WTC11 (cell line): Measurements from ENCODE around the gene LDLRAD2. TPM values are rescaled to one million over a fixed set of nuclear protein-coding genes. Genes with fewer than 3 reads are reported as not detected.
"Not testable (repeated sequence)": the region's sequence is repeated elsewhere in the genome, so short reads cannot be mapped to it uniquely, and the experiment has no call there.

Experiments
- ATAC-seq: fragments of 200-7000 bp; cut with Tn5 transposase; 2 replicates; pipeline ENCODE4 v1.10.0; 2021; ENCODE audit warnings: mild to moderate bottlenecking, moderate library complexity
- CTCF ChIA-PET: fragments of 300-600 bp; sonication (Branson Sonifier 250); formaldehyde crosslinking; loops from one replicate; lab custom pipeline; 2021; ENCODE audit warnings: antibody characterized with exemption; lab: Charles Lee
- POLR2A ChIA-PET: fragments of 350-600 bp; sonication (Branson Sonifier 250); formaldehyde crosslinking; loops from one replicate; lab custom pipeline; 2021; ENCODE audit warnings: antibody characterized with exemption; lab: Charles Lee
- DNase-seq: peaks from one replicate; pipeline ENCODE4 v3.0.0; 2021; ENCODE audit warnings: low spot score
- H3K27ac Mint-ChIP-seq: 2 replicates; pipeline ENCODE4 v1.8.0; 2021; ENCODE audit warnings: mixed read lengths
- H3K27me3 Mint-ChIP-seq: 2 replicates; pipeline ENCODE4 v1.8.0; 2021; ENCODE audit warnings: low read depth, mild to moderate bottlenecking, moderate library complexity, mixed read lengths
- H3K36me3 Mint-ChIP-seq: 2 replicates; pipeline ENCODE4 v1.8.0; 2021; ENCODE audit warnings: mixed read lengths
- H3K4me1 Mint-ChIP-seq: 2 replicates; pipeline ENCODE4 v1.8.0; 2022; ENCODE audit warnings: mixed read lengths
- H3K4me3 Mint-ChIP-seq: 2 replicates; pipeline ENCODE4 v1.8.0; 2021; ENCODE audit warnings: mild to moderate bottlenecking, moderate library complexity, mixed read lengths
- H3K9me3 Mint-ChIP-seq: 2 replicates; pipeline ENCODE4 v1.8.0; 2021; ENCODE audit warnings: mixed read lengths
- AFF4 ChIP-seq: sonication (generic); formaldehyde crosslinking; IDR thresholded peaks from 2 replicates; pipeline ENCODE4 v1.8.1; 2023; ENCODE audit warnings: mild to moderate bottlenecking, missing genetic modification reagents, borderline replicate concordance
- ARID4B ChIP-seq: sonication (generic); formaldehyde crosslinking; IDR thresholded peaks from 2 replicates; pipeline ENCODE4 v1.8.0; 2023; ENCODE audit warnings: missing genetic modification reagents, mild to moderate bottlenecking, borderline replicate concordance
- E2F4 ChIP-seq: sonication (generic); formaldehyde crosslinking; IDR thresholded peaks from 2 replicates; pipeline ENCODE4 v1.8.1; 2022; ENCODE audit warnings: low read depth, mild to moderate bottlenecking, moderate library complexity, missing genetic modification reagents, borderline replicate concordance
- ETV6 ChIP-seq: sonication (generic); formaldehyde crosslinking; IDR thresholded peaks from 2 replicates; pipeline ENCODE4 v1.8.1; 2022; ENCODE audit warnings: mild to moderate bottlenecking, missing genetic modification reagents
- FOXK1 ChIP-seq: sonication (generic); formaldehyde crosslinking; IDR thresholded peaks from 2 replicates; pipeline ENCODE4 v1.8.0; 2022; ENCODE audit warnings: mild to moderate bottlenecking, moderate library complexity, missing genetic modification reagents
- FOXP4 ChIP-seq: sonication (generic); formaldehyde crosslinking; IDR thresholded peaks from 2 replicates; pipeline ENCODE4 v1.8.0; 2022; ENCODE audit warnings: mild to moderate bottlenecking, missing genetic modification reagents
- GABPB1 ChIP-seq: sonication (generic); formaldehyde crosslinking; IDR thresholded peaks from 2 replicates; pipeline ENCODE4 v1.8.1; 2023; ENCODE audit warnings: mild to moderate bottlenecking, missing genetic modification reagents
- HMGXB4 ChIP-seq: sonication (generic); formaldehyde crosslinking; IDR thresholded peaks from 2 replicates; pipeline ENCODE4 v1.8.1; 2023; ENCODE audit warnings: mild to moderate bottlenecking, moderate library complexity, missing genetic modification reagents
- MLX ChIP-seq: sonication (generic); formaldehyde crosslinking; IDR thresholded peaks from 2 replicates; pipeline ENCODE4 v1.8.1; 2023; ENCODE audit warnings: mild to moderate bottlenecking, missing genetic modification reagents, moderate library complexity
- MXD4 ChIP-seq: fragments of 250-450 bp; sonication (Bioruptor Pico); IDR thresholded peaks from 2 replicates; pipeline ENCODE4 v1.8.0; 2021; ENCODE audit warnings: mild to moderate bottlenecking, moderate library complexity, borderline replicate concordance
- MYBL2 ChIP-seq: sonication (generic); formaldehyde crosslinking; IDR thresholded peaks from 2 replicates; pipeline ENCODE4 v1.8.1; 2023; ENCODE audit warnings: mild to moderate bottlenecking, moderate library complexity, missing genetic modification reagents
- NFE2L1 ChIP-seq: sonication (generic); formaldehyde crosslinking; IDR thresholded peaks from 2 replicates; pipeline ENCODE4 v1.8.1; 2023; ENCODE audit warnings: missing genetic modification reagents
- PRRX2 ChIP-seq: fragments of 250-450 bp; sonication (Bioruptor Pico); IDR thresholded peaks from 2 replicates; pipeline ENCODE4 v1.8.0; 2021; ENCODE audit warnings: mild to moderate bottlenecking
- SP1 ChIP-seq: sonication (generic); formaldehyde crosslinking; conservative IDR thresholded peaks from 2 replicates; pipeline ENCODE4 v1.8.1; 2022; ENCODE audit warnings: missing genetic modification reagents
- ZBTB21 ChIP-seq: sonication (generic); formaldehyde crosslinking; IDR thresholded peaks from 2 replicates; pipeline ENCODE4 v1.8.1; 2023; ENCODE audit warnings: mild to moderate bottlenecking, missing genetic modification reagents, borderline replicate concordance
- ZMAT4 ChIP-seq: fragments of 250-450 bp; sonication (Bioruptor Pico); IDR thresholded peaks from 2 replicates; pipeline ENCODE4 v1.9.0; 2021; ENCODE audit warnings: mild to moderate bottlenecking
- ZNF121 ChIP-seq: sonication (generic); formaldehyde crosslinking; IDR thresholded peaks from 2 replicates; pipeline ENCODE4 v1.8.0; 2023; ENCODE audit warnings: missing genetic modification reagents
- ZNF138 ChIP-seq: sonication (generic); formaldehyde crosslinking; conservative IDR thresholded peaks from 2 replicates; pipeline ENCODE4 v1.8.1; 2022; ENCODE audit warnings: mild to moderate bottlenecking, moderate library complexity, missing genetic modification reagents
- ZSCAN18 ChIP-seq: fragments of 250-450 bp; sonication (Bioruptor Pico); IDR thresholded peaks from 2 replicates; pipeline ENCODE4 v2.1.2; 2022; ENCODE audit warnings: mild to moderate bottlenecking, moderate library complexity
- total RNA-seq: library from RNA; stranded (reverse); gene quantifications from 3 replicates; pipeline ENCODE4 v1.2.3, GENCODE V29; 2021

LDLRAD2 gene
- total RNA-seq, 1 experiment from 2014 or later = 0.63 TPM

- H3K27me3 Mint-ChIP-seq, H3K36me3 Mint-ChIP-seq, ATAC-seq, POLR2A ChIA-PET, H3K9me3 Mint-ChIP-seq, H3K4me3 Mint-ChIP-seq, H3K27ac Mint-ChIP-seq, DNase-seq: not testable (repeated sequence)
- peaks cover 26% of the 10 kb centered on the region for H3K4me1 Mint-ChIP-seq
- CTCF ChIA-PET = interaction anchor here (1.3 kb wide), 1 partner anchor 130 kb away, joined by 4 read pairs; no protein-coding TSS in a partner anchor
Measured at GRCh38 chr1:21785764-21786163, 26.3 kb upstream of the LDLRAD2 start.

GRCh38 chr1:21786640-21787039 lies 25.4 kb upstream of the LDLRAD2 start:
- Mint-ChIP-seq H3K36me3 (no peaks in the 10 kb centered on the region), H3K9me3 (no peaks in the 10 kb centered on the region), H3K27ac (no peak overlapping the region), H3K27me3 (no peaks in the 10 kb centered on the region), H3K4me3 (no peak overlapping the region), H3K4me1 (peaks cover 23% of the 10 kb centered on the region)
- ChIA-PET CTCF (no interaction called here), POLR2A (no interaction called here)
- DNase-seq (no peak), ATAC-seq (no peak)
- TF ChIP-seq ZBTB21 (CRISPR knock-in tag) (no peak), GABPB1 (CRISPR knock-in tag) (no peak), FOXP4 (no peak), NFE2L1 (CRISPR knock-in tag) (no peak), AFF4 (CRISPR knock-in tag) (no peak), MXD4 (CRISPR knock-in tag) (no peak), PRRX2 (no peak), E2F4 (CRISPR knock-in tag) (no peak), MLX (no peak), ARID4B (CRISPR knock-in tag) (no peak), ZNF121 (no peak), MYBL2 (no peak), ZNF138 (no peak), ZMAT4 (CRISPR knock-in tag) (no peak), HMGXB4 (no peak), ETV6 (CRISPR knock-in tag) (no peak), FOXK1 (CRISPR knock-in tag) (no peak), ZSCAN18 (CRISPR knock-in tag) (no peak), SP1 (CRISPR knock-in tag) (no peak)
